HepG2 (cell line): ENCODE data around the gene PHKG2. TPM values are rescaled to one million over a fixed set of nuclear protein-coding genes. Genes with fewer than 3 reads are reported as not detected.
A peak's percentile ranks its signal among the peaks of the same experiment; 100 is the strongest.

Experiments
- BCL6 ChIP-seq: IDR thresholded peaks from 2 replicates; pipeline ENCODE4 v1.6.1; 2016; ENCODE audit warnings: missing genetic modification reagents, missing compliant biosample characterization
- CBX1 ChIP-seq: IDR thresholded peaks from one replicate; pipeline ENCODE4 v1.6.1; 2016; ENCODE audit warnings: antibody characterized with exemption, low read depth
- FOXJ3 ChIP-seq: sonication (generic); formaldehyde crosslinking; IDR thresholded peaks from 2 replicates; pipeline ENCODE4 v1.4.0; 2020; ENCODE audit warnings: missing genetic modification reagents, mild to moderate bottlenecking, borderline replicate concordance
- HDAC1 ChIP-seq: sonication (generic); formaldehyde crosslinking; IDR thresholded peaks from 2 replicates; pipeline ENCODE4 v1.5.1; 2020; ENCODE audit warnings: mild to moderate bottlenecking, missing genetic modification reagents
- HIVEP1 ChIP-seq: sonication (generic); formaldehyde crosslinking; IDR thresholded peaks from 2 replicates; pipeline ENCODE4 v1.4.0; 2020; ENCODE audit warnings: mild to moderate bottlenecking, missing genetic modification reagents
- HOXA3 ChIP-seq: sonication (generic); formaldehyde crosslinking; IDR thresholded peaks from 2 replicates; pipeline ENCODE4 v1.5.0; 2020; ENCODE audit warnings: missing genetic modification reagents
- MED8 ChIP-seq: sonication (generic); formaldehyde crosslinking; IDR thresholded peaks from 2 replicates; pipeline ENCODE4 v1.8.1; 2023; ENCODE audit warnings: mild to moderate bottlenecking, missing genetic modification reagents; ENCODE audit not compliant: insufficient replicate concordance
- MLX ChIP-seq: IDR thresholded peaks from 2 replicates; pipeline ENCODE4 v1.6.1; 2016
- NFRKB ChIP-seq: fragments of 450-650 bp; IDR thresholded peaks from 2 replicates; pipeline ENCODE4 v1.6.1; 2017
- RAD51 ChIP-seq: fragments of 450-650 bp; IDR thresholded peaks from 2 replicates; pipeline ENCODE4 v1.6.1; 2016; ENCODE audit warnings: borderline replicate concordance
- RARG ChIP-seq: sonication (generic); formaldehyde crosslinking; IDR thresholded peaks from 2 replicates; pipeline ENCODE4 v1.4.0; 2020; ENCODE audit warnings: low read depth, mild to moderate bottlenecking, missing genetic modification reagents
- TARDBP ChIP-seq: sonication (generic); formaldehyde crosslinking; IDR thresholded peaks from 2 replicates; pipeline ENCODE4 v1.8.0; 2022; ENCODE audit warnings: mild to moderate bottlenecking, missing genetic modification reagents
- ZEB1 ChIP-seq: IDR thresholded peaks from 2 replicates; pipeline ENCODE4 v1.6.1; 2012; ENCODE audit warnings: mild to moderate bottlenecking, low read depth, inconsistent platforms; ENCODE audit not compliant: insufficient replicate concordance
- ZNF124 ChIP-seq: sonication (generic); formaldehyde crosslinking; IDR thresholded peaks from 2 replicates; pipeline ENCODE4 v1.4.0; 2020; ENCODE audit warnings: missing genetic modification reagents
- ZNF468 ChIP-seq: sonication (generic); formaldehyde crosslinking; IDR thresholded peaks from 2 replicates; pipeline ENCODE4 v1.8.0; 2022; ENCODE audit warnings: mild to moderate bottlenecking, moderate library complexity, missing genetic modification reagents
- ZNF646 ChIP-seq: sonication (generic); formaldehyde crosslinking; IDR thresholded peaks from 2 replicates; pipeline ENCODE4 v1.9.0; 2021; ENCODE audit warnings: mild to moderate bottlenecking, missing genetic modification reagents
- ZNF761 ChIP-seq: sonication (generic); formaldehyde crosslinking; conservative IDR thresholded peaks from 2 replicates; pipeline ENCODE4 v1.4.0; 2020; ENCODE audit warnings: mild to moderate bottlenecking, missing genetic modification reagents
- ZNF781 ChIP-seq: sonication (generic); formaldehyde crosslinking; IDR thresholded peaks from 2 replicates; pipeline ENCODE4 v1.5.1; 2020; ENCODE audit warnings: borderline replicate concordance, mild to moderate bottlenecking, missing genetic modification reagents; ENCODE audit errors: not compliant biosample characterization
- ZSCAN30 ChIP-seq: sonication (generic); formaldehyde crosslinking; IDR thresholded peaks from 2 replicates; pipeline ENCODE4 v1.5.0; 2020; ENCODE audit warnings: mild to moderate bottlenecking, missing genetic modification reagents
- polyA plus RNA-seq, 8 experiments: library from polyadenylated mRNA; depleted of rRNA in 3 of 8; stranded (reverse) in 7 of 8; unstranded in 1 of 8; fragments of >200 nt; fragmentation: Illumina TruSeq in 4 of 8; extraction: Trizol in 4 of 8; gene quantifications; 2 replicates each; pipeline versions ENCODE4 v1.2.1 to v1.2.3, GENCODE V29; 2011 to 2016; ENCODE audit warnings: low read depth in 4 of 8, missing spikeins in 1 of 8, mixed read lengths in 1 of 8; ENCODE audit not compliant: insufficient read depth in 1 of 8
- total RNA-seq, 5 experiments: library from RNA; depleted of rRNA; stranded (reverse); fragments of >200 nt; fragmentation: Illumina TruSeq; extraction: Trizol; gene quantifications; 2 replicates each; pipeline ENCODE4 v1.2.3, GENCODE V29; 2016; ENCODE audit warnings: low read depth in 1 of 5

PHKG2 gene
- total and polyA plus RNA-seq, 2 of the 13 experiments (the other 11 are each of a cell fraction or from before 2014, with no cell fraction given), result 37.4 to 42.1 TPM

GRCh38 chr16:30761928-30762902 is 14.0 kb downstream of the PHKG2 start, which contains the start of the genes CFAP119 and RNF40 (continued):
- TF ChIP-seq ZNF646 (CRISPR knock-in tag), result no peak
- peak; percentile 99 for TF ChIP-seq HDAC1 (CRISPR knock-in tag)
- TF ChIP-seq ZSCAN30 (CRISPR knock-in tag), result no peak
- TF ChIP-seq MED8 (CRISPR knock-in tag), result no peak
- TF ChIP-seq ZNF468 (CRISPR knock-in tag), result no peak
- peak; percentile 71 for TF ChIP-seq CBX1
- TF ChIP-seq FOXJ3 (CRISPR knock-in tag), result peak; percentile 49; the same call in 1 of the 2 replicates
- no peak; the same call in 1 of the 2 replicates for TF ChIP-seq BCL6 (CRISPR knock-in tag)
- TF ChIP-seq ZNF124, result 0 out of 2 replicates have a peak, but pooled peaks have one; percentile 69
- peak; percentile 81 for TF ChIP-seq TARDBP
- TF ChIP-seq RARG (CRISPR knock-in tag), result no peak
- no peak for TF ChIP-seq NFRKB
- no peak for TF ChIP-seq RAD51
- TF ChIP-seq HOXA3, result peak; percentile 99
- TF ChIP-seq HIVEP1 (CRISPR knock-in tag), result peak; percentile 14
- no peak for TF ChIP-seq ZEB1
- no peak; the same call in 1 of the 2 replicates for TF ChIP-seq MLX
- peak; percentile 42 for TF ChIP-seq ZNF781
- 0 out of 2 replicates have a peak, but pooled peaks have one; percentile 24 for TF ChIP-seq ZNF761
